T-cell (primary cell): ENCODE data around the gene ZNF212. TPM values are rescaled to one million over a fixed set of nuclear protein-coding genes. Genes with fewer than 3 reads are reported as not detected.

Experiments used
- ATAC-seq, 4 experiments: fragments of 200-7000 bp in 3 of 4; fragments of 150-1000 bp in 1 of 4; cut with Tn5 transposase; replicated peaks in 1 of 4; 1 replicate in 3 of 4; 2 replicates in 1 of 4; pipeline ENCODE4 v1.10.0; 2021; ENCODE audit warnings: moderate library complexity in 3 of 4, mild to moderate bottlenecking in 2 of 4, moderate number of reproducible peaks in 1 of 4
- CTCF ChIA-PET, 2 donors: fragments of 300-600 bp; sonication (Branson Sonifier 250); formaldehyde crosslinking; loops; one replicate each; lab custom pipeline; 2022; ENCODE audit warnings: antibody characterized with exemption in 2 of 2; lab: Charles Lee
- POLR2A ChIA-PET, 2 donors: fragments of 300-600 bp; sonication (Branson Sonifier 250); formaldehyde crosslinking; loops; one replicate each; lab custom pipeline; 2022; ENCODE audit warnings: antibody characterized with exemption in 2 of 2; lab: Charles Lee
- DNase-seq, 35 experiments: peaks; one replicate each; pipeline versions ENCODE4 v3.0.0 to v3.0.0-alpha.2; 2013 to 2023
- H3K27ac ChIP-seq: one replicate; pipeline ENCODE4 v1.5.1; 2013; ENCODE audit warnings: low read length
- H3K27me3 ChIP-seq, 2 experiments: replicated peaks in 1 of 2; 1 replicate in 1 of 2; 2 replicates in 1 of 2; pipeline versions ENCODE4 v1.6.1 to v1.7.0; 2013; ENCODE audit warnings: low read length in 1 of 2, mixed read lengths in 1 of 2; ENCODE audit not compliant: control insufficient read depth in 2 of 2, insufficient read depth in 2 of 2; ENCODE audit errors: extremely low read depth in 1 of 2
- H3K36me3 ChIP-seq, 2 donors: 1 replicate in 1 of 2; 2 replicates in 1 of 2; pipeline versions ENCODE4 v1.6.1 to v1.7.0; 2013; ENCODE audit warnings: low read length in 1 of 2; ENCODE audit not compliant: control insufficient read depth in 2 of 2, insufficient read depth in 1 of 2; ENCODE audit errors: extremely low read depth in 1 of 2
- H3K4me1 ChIP-seq, 2 experiments: 1 replicate in 1 of 2; 2 replicates in 1 of 2; pipeline versions ENCODE4 v1.6.1 to v1.7.0; 2013; ENCODE audit warnings: low read length in 2 of 2, mixed read lengths in 1 of 2; ENCODE audit not compliant: insufficient read depth in 2 of 2, control insufficient read depth in 1 of 2; ENCODE audit errors: extremely low read depth in 1 of 2
- H3K4me3 ChIP-seq, 2 donors: 1 replicate in 1 of 2; 2 replicates in 1 of 2; pipeline versions ENCODE4 v1.5.1 to v1.7.0; 2013; ENCODE audit warnings: mild to moderate bottlenecking in 2 of 2, low read length in 1 of 2, moderate library complexity in 1 of 2; ENCODE audit not compliant: control insufficient read depth in 1 of 2; ENCODE audit errors: extremely low read depth in 1 of 2
- H3K9me3 ChIP-seq: 2 replicates; pipeline ENCODE4 v1.7.0; 2013
- H3K27ac Mint-ChIP-seq, 2 donors: one replicate each; pipeline ENCODE4 v1.8.0; 2020 to 2021; ENCODE audit warnings: mild to moderate bottlenecking in 2 of 2, mixed read lengths in 2 of 2
- H3K27me3 Mint-ChIP-seq, 2 donors: one replicate each; pipeline ENCODE4 v1.8.0; 2021 to 2022; ENCODE audit warnings: mixed read lengths in 2 of 2
- H3K36me3 Mint-ChIP-seq: one replicate; pipeline ENCODE4 v1.8.0; 2021; ENCODE audit warnings: mixed read lengths
- H3K4me1 Mint-ChIP-seq, 3 donors: one replicate each; pipeline ENCODE4 v1.8.0; 2020 to 2022; ENCODE audit warnings: mixed read lengths in 3 of 3, mild to moderate bottlenecking in 1 of 3
- H3K4me3 Mint-ChIP-seq, 3 donors: one replicate each; pipeline ENCODE4 v1.8.0; 2020 to 2022; ENCODE audit warnings: mild to moderate bottlenecking in 3 of 3, mixed read lengths in 3 of 3, moderate library complexity in 3 of 3
- H3K9me3 Mint-ChIP-seq, 3 donors: one replicate each; pipeline ENCODE4 v1.8.0; 2020 to 2022; ENCODE audit warnings: mixed read lengths in 3 of 3
- WGBS: methylation state at CpG from one replicate; pipeline ENCODE4 v1.1.5; 2013; ENCODE audit warnings: missing lambda C conversion rate; ENCODE audit not compliant: insufficient coverage; 5-methylcytosine and 5-hydroxymethylcytosine counted together
- total RNA-seq, 35 experiments: library from RNA in 6 of 35; stranded (reverse) in 6 of 35; fragments of 120-200 nt in 1 of 35; gene quantifications; one replicate each; pipeline versions ENCODE4 v1.2.1 to v1.2.4 and lab custom pipeline; 2013 to 2026

The ZNF212 gene
- total RNA-seq, 5 donors from 2014 or later (not counting 1 experiment from before 2014, with no cell fraction given) = 14.1 to 21.7 (median 19.6) TPM

DNA sequence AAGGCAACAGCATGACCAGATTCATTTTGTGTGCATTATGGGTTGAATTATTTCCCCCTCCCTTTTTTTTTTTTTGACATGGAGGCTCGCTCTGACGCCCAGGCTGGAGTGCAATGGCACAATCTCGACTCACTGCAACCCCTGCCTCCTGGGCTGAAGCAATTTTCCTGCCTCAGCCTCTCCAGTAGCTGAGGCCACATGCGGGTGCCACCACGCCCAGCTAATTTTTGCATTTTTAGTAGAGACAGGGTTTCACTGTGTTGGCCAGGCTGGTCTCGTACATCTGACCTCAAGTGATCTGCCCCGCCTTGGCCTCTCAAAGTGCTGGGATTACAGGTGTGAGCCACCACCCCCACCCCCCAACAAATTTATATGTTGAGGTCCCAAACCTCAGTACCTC lies 64.6 kb downstream of the ZNF212 start:
- Mint-ChIP-seq H3K27ac (no peak overlapping the region), H3K27me3 (no peaks in the 10 kb centered on the region), H3K36me3 (no peaks in the 10 kb centered on the region), H3K4me1 (no peaks in the 10 kb centered on the region), H3K4me3 (no peak overlapping the region), H3K9me3 (peaks cover 0 to 3% (median 0%) of the 10 kb centered on the region in 3 donors)
- no peak for ATAC-seq
- peaks cover 0 to 4% of the 10 kb centered on the region in 2 experiments for H3K27me3 ChIP-seq
- H3K9me3 ChIP-seq = no peaks in the 10 kb centered on the region
- no peak for DNase-seq
- CTCF ChIA-PET = no interaction called here
- WGBS = 82% methylated on average over 4 of the region's 7 CpGs
- no peaks in the 10 kb centered on the region for H3K4me1 ChIP-seq
- no peaks in the 10 kb centered on the region for H3K36me3 ChIP-seq
- no peak overlapping the region for H3K27ac ChIP-seq
- POLR2A ChIA-PET = no interaction called here
- H3K4me3 ChIP-seq = no peak overlapping the region

Other genes with a start within 250 kb of the ZNF212 start
- gene PDIA4, start 211.1 kb upstream of the ZNF212 start, total RNA-seq = 10 to 100 TPM; 40.3 to 75.3 (median 68.4) TPM
- 10 to 100 TPM in 3 of 5 donors, 1 to 10 TPM in 2; 6.2 to 21.1 (median 18.8) TPM for gene ZNF786, start 148.9 kb upstream of the ZNF212 start, total RNA-seq
- gene ZNF425, start 113.3 kb upstream of the ZNF212 start, total RNA-seq = 1 to 10 TPM in 4 of 5 donors, under 1 TPM in 1; 0.28 to 2.7 (median 1.9) TPM
- gene ZNF398, start 92.2 kb upstream of the ZNF212 start, total RNA-seq = 10 to 100 TPM; 15.1 to 31.0 (median 28.4) TPM
- gene ZNF282, start 44.1 kb upstream of the ZNF212 start, total RNA-seq = 10 to 100 TPM; 14.8 to 29.1 (median 22.4) TPM
- gene ZNF783, start 22.5 kb downstream of the ZNF212 start, total RNA-seq = 10 to 100 TPM; 31.1 to 49.4 (median 46.6) TPM
- 10 to 100 TPM; 13.2 to 22.5 (median 19.8) TPM for gene ZNF777, start 221.4 kb downstream of the ZNF212 start, total RNA-seq